ENCODE data around the gene OSGEPL1.

OSGEPL1 gene

GRCh38 chr2:189700681-189701080 lies 61.9 kb downstream of the OSGEPL1 start:
- Histone ChIP-seq H3K4me1 (ENCODE audit: insufficient read depth, insufficient read length) (no peaks in the 10 kb centered on the region), H3K27me3 (ENCODE audit: insufficient read depth, insufficient read length) (no peaks in the 10 kb centered on the region), H3K36me3 (ENCODE audit: insufficient read depth, insufficient read length, low read length) (no peaks in the 10 kb centered on the region), H3K9me3 (ENCODE audit: insufficient read depth, low read length) (no peaks in the 10 kb centered on the region), H3K9ac (ENCODE audit: insufficient read length, low read depth) (no peak overlapping the region), H3K4me3 (ENCODE audit: insufficient read length, low read depth) (no peak overlapping the region)
- no peak for DNase-seq (ENCODE audit: low read depth, low spot score)
- no peak for TF ChIP-seq SUZ12 (IDR thresholded peaks at IDR 0.05; ENCODE audit: extremely low read depth, insufficient read depth, insufficient read length)
- no peak for TF ChIP-seq ZNF274 (IDR thresholded peaks at IDR 0.05; ENCODE audit: low read depth, low read length)
- TF ChIP-seq YY1 (IDR thresholded peaks at IDR 0.05; ENCODE audit: insufficient read depth, insufficient read length) = no peak

- DNase-seq (ENCODE audit: low read depth, low spot score) = no peak
- Histone ChIP-seq H3K9me3 (ENCODE audit: insufficient read depth, low read length) (no peaks in the 10 kb centered on the region), H3K4me1 (ENCODE audit: insufficient read depth, insufficient read length) (no peaks in the 10 kb centered on the region), H3K9ac (ENCODE audit: insufficient read length, low read depth) (no peak overlapping the region), H3K4me3 (ENCODE audit: insufficient read length, low read depth) (no peak overlapping the region), H3K36me3 (ENCODE audit: insufficient read depth, insufficient read length, low read length) (no peaks in the 10 kb centered on the region), H3K27me3 (ENCODE audit: insufficient read depth, insufficient read length) (no peaks in the 10 kb centered on the region)
- no peak for TF ChIP-seq YY1 (IDR thresholded peaks at IDR 0.05; ENCODE audit: insufficient read depth, insufficient read length)
- no peak for TF ChIP-seq SUZ12 (IDR thresholded peaks at IDR 0.05; ENCODE audit: extremely low read depth, insufficient read depth, insufficient read length)
- no peak for TF ChIP-seq ZNF274 (IDR thresholded peaks at IDR 0.05; ENCODE audit: low read depth, low read length)
Observed at GRCh38 chr2:189698020-189698887, 64.3 kb downstream of the OSGEPL1 start.

All from NT2/D1 (cell line).